Endothelial cell of umbilical vein (primary cell): ENCODE results near the gene PAOX. TPM values are rescaled to one million over a fixed set of nuclear protein-coding genes. Genes with fewer than 3 reads are reported as not detected.

Experiments
- BruUV-seq: library from RNA; stranded (reverse); fragments of 400-500 nt; replicated peaks from 2 replicates; lab custom pipeline; 2021; lab: Mats Ljungman, UMichigan
- CTCF ChIA-PET: fragments of 300-600, 350-600 bp; sonication (Branson Sonifier 250); formaldehyde crosslinking; loops from one replicate; lab custom pipeline; 2021; ENCODE audit warnings: antibody characterized with exemption, inconsistent platforms; lab: Charles Lee
- POLR2A ChIA-PET: fragments of 300-600, 350-600 bp; sonication (Branson Sonifier 250); formaldehyde crosslinking; loops from one replicate; lab custom pipeline; 2021; ENCODE audit warnings: antibody characterized with exemption, inconsistent platforms; lab: Charles Lee
- DNase-seq: peaks from one replicate; pipeline ENCODE4 v3.0.0-alpha.2; 2011; ENCODE audit warnings: low read depth, low spot score
- FAIRE-seq: peaks from 2 replicates; lab custom pipeline; 2011; peaks lifted over from hg19 to GRCh38; lab: Jason Lieb, UNC
- H2AFZ ChIP-seq: 2 replicates; pipeline ENCODE4 v1.6.0; 2012; ENCODE audit warnings: low read depth, low read length, control low read depth, inconsistent platforms
- H3K27ac ChIP-seq: 2 replicates; pipeline ENCODE4 v1.5.1; 2011; ENCODE audit warnings: low read depth, mild to moderate bottlenecking, control low read depth, low read length, moderate library complexity; ENCODE audit not compliant: insufficient read depth
- H3K27me3 ChIP-seq, 2 experiments: 2 replicates each; pipeline versions ENCODE4 v1.6.0 to v1.6.1; 2011; ENCODE audit warnings: low read length in 2 of 2, mixed read lengths in 1 of 2; ENCODE audit not compliant: control insufficient read depth in 2 of 2, insufficient read depth in 2 of 2
- H3K36me3 ChIP-seq, 2 experiments: 2 replicates in 1 of 2; 3 replicates in 1 of 2; pipeline ENCODE4 v1.5.1; 2011; ENCODE audit warnings: low read length in 2 of 2, mild to moderate bottlenecking in 1 of 2, moderate library complexity in 1 of 2; ENCODE audit not compliant: control insufficient read depth in 2 of 2, insufficient read depth in 2 of 2; ENCODE audit errors: extremely low read depth in 1 of 2
- H3K4me1 ChIP-seq: 3 replicates; pipeline ENCODE4 v1.5.1; 2011; ENCODE audit warnings: mild to moderate bottlenecking, low read length; ENCODE audit not compliant: control insufficient read depth, insufficient read depth; ENCODE audit errors: extremely low read depth
- H3K4me2 ChIP-seq: 2 replicates; pipeline ENCODE4 v1.6.1; 2011; ENCODE audit warnings: low read length, control low read depth, mixed read lengths; ENCODE audit not compliant: insufficient read depth
- H3K4me3 ChIP-seq, 3 experiments: fragments of 200-600 bp in 1 of 3; sonication (generic), shearing (Covaris generic) in 1 of 3; replicated peaks in 1 of 3; 2 replicates each; pipeline ENCODE4 v1.5.1; 2011 to 2016; ENCODE audit warnings: control low read depth in 3 of 3, low read length in 3 of 3, mild to moderate bottlenecking in 2 of 3, inconsistent platforms in 1 of 3, low read depth in 1 of 3, moderate library complexity in 1 of 3; ENCODE audit not compliant: insufficient read depth in 1 of 3
- H3K79me2 ChIP-seq: 2 replicates; pipeline ENCODE4 v1.6.0; 2012; ENCODE audit warnings: low read length, inconsistent platforms; ENCODE audit not compliant: control insufficient read depth, insufficient read depth
- H3K9ac ChIP-seq: replicated peaks from 2 replicates; pipeline ENCODE3; 2011; ENCODE audit warnings: low read length, control low read depth; ENCODE audit not compliant: insufficient read depth; ENCODE audit errors: extremely low read depth
- H3K9me1 ChIP-seq: replicated peaks from 3 replicates; pipeline ENCODE4 v1.6.0; 2011; ENCODE audit warnings: mild to moderate bottlenecking, low read length; ENCODE audit not compliant: control insufficient read depth, insufficient read depth; ENCODE audit errors: extremely low read depth
- H3K9me3 ChIP-seq: replicated peaks from 2 replicates; pipeline ENCODE4 v1.5.1; 2012; ENCODE audit warnings: low read length, inconsistent platforms; ENCODE audit not compliant: control insufficient read depth, insufficient read depth
- H4K20me1 ChIP-seq: replicated peaks from 2 replicates; pipeline ENCODE3; 2011; ENCODE audit warnings: mild to moderate bottlenecking, low read length; ENCODE audit not compliant: control insufficient read depth, insufficient read depth; ENCODE audit errors: extremely low read depth
- CTCF ChIP-seq, 2 donors: IDR thresholded peaks; 1 replicate in 1 of 2; 2 replicates in 1 of 2; pipeline ENCODE4 v1.5.1; 2011; ENCODE audit warnings: low read length in 2 of 2, mild to moderate bottlenecking in 2 of 2, moderate library complexity in 2 of 2, control low read depth in 1 of 2, inconsistent platforms in 1 of 2, low read depth in 1 of 2; ENCODE audit not compliant: insufficient read depth in 1 of 2; ENCODE audit errors: extremely low read depth in 1 of 2
- EZH2 ChIP-seq: IDR thresholded peaks from 2 replicates; pipeline ENCODE4 v1.6.1; 2012; ENCODE audit warnings: borderline replicate concordance, low read depth, mild to moderate bottlenecking, moderate library complexity, low read length, inconsistent platforms; ENCODE audit not compliant: severe bottlenecking
- FOS ChIP-seq: IDR thresholded peaks from 2 replicates; pipeline ENCODE4 v1.6.1; 2011; ENCODE audit warnings: mild to moderate bottlenecking, low read length, moderate library complexity, borderline replicate concordance; ENCODE audit not compliant: insufficient read depth
- GATA2 ChIP-seq: IDR thresholded peaks from 2 replicates; pipeline ENCODE4 v1.7.0; 2011; ENCODE audit warnings: low read depth, mild to moderate bottlenecking, moderate library complexity, mixed read lengths, low read length; ENCODE audit not compliant: insufficient read length, insufficient read depth
- JUN ChIP-seq: IDR thresholded peaks from 2 replicates; pipeline ENCODE4 v1.6.1; 2011; ENCODE audit warnings: borderline replicate concordance, low read depth; ENCODE audit not compliant: insufficient read length, insufficient read depth
- MYC ChIP-seq: IDR thresholded peaks from one replicate; pipeline ENCODE4 v1.6.1; 2011; ENCODE audit warnings: mild to moderate bottlenecking, low read depth, low read length
- POLR2A ChIP-seq: IDR thresholded peaks from 2 replicates; pipeline ENCODE4 v1.6.1; 2012; ENCODE audit warnings: low read depth, mild to moderate bottlenecking, control low read depth, low read length
- POLR2AphosphoS5 ChIP-seq: IDR thresholded peaks from 2 replicates; pipeline ENCODE4 v1.6.1; 2012; ENCODE audit warnings: low read depth, mild to moderate bottlenecking, control low read depth, low read length, moderate library complexity; ENCODE audit not compliant: insufficient read depth
- dilution Hi-C: fragments of 300-500 bp; cut with MboI; formaldehyde crosslinking; loops from one replicate; pipeline ENCODE4 v1.15.0; 2019; ENCODE audit warnings: low sequenced_read_pairs; ENCODE audit not compliant: extremely low pct_ligation_motif_present
- intact Hi-C: fragments of 100-400 bp; cut with micrococcal nuclease; formaldehyde crosslinking; loops from one replicate; pipeline ENCODE4 v1.10.0; 2022
- polyA plus RNA-seq, 4 experiments: library from polyadenylated mRNA; depleted of rRNA in 3 of 4; stranded (reverse) in 3 of 4; unstranded in 1 of 4; fragments of >200 nt; gene quantifications; 2 replicates each; pipeline versions ENCODE4 v1.2.1 to v1.2.3, GENCODE V29; 2011 to 2012; ENCODE audit warnings: missing spikeins in 1 of 4
- total RNA-seq: library from RNA; stranded (reverse); gene quantifications from 2 replicates; pipeline ENCODE4 v1.2.3, GENCODE V29; 2021
- TF ChIP-seq, protein P1 (sequence below): IDR thresholded peaks from 2 replicates; pipeline ENCODE4 v1.6.1; 2011; ENCODE audit not compliant: insufficient read depth, insufficient read length

PAOX gene
- total and polyA plus RNA-seq, 2 donors (not counting 3 experiments of a cell fraction or from before 2014, with no cell fraction given): 2.6 to 3.8 TPM

DNA sequence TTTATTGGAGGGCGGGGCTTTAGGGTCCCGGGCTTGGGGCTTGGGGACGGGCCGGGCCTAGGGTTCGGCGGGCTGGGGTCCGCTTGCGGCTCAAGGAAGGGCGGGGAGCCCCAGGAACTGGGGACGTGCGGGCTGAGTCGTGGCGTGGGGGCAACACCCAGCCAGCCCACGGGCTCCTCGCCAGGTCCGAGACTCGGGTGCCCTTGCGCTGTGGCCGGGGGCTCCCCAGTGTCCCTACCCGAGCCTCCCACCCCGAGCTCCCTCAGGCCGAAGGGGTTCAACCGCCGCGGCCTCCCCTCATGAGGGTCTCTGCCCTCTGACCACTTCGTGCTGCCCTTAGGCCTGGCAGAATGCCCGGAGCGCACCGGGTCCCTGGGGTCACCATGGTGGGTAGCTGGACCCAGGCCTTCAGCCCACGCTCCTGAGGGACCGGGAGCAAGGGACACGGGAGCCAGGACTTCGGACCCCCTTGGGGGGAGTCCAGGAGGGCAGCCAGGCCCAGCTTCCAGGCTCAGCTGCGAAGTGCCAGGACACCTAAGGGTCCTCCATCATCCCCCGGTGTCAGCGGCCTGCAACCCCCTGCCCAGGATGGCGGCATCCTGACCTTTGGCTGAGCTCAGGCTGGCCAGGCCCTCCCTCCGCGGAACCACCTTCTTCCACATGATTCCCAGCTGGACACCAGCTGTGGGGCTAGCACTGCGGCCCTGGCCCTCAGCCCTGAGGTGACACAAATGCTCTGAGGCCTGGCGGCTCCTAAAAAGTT is 20.7 kb upstream of the PAOX start:
- TF ChIP-seq, protein P1, sequence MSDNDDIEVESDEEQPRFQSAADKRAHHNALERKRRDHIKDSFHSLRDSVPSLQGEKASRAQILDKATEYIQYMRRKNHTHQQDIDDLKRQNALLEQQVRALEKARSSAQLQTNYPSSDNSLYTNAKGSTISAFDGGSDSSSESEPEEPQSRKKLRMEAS: no peak
- TF ChIP-seq EZH2 (no peak), GATA2 (no peak), POLR2AphosphoS5 (no peak), CTCF (IDR thresholded peaks at IDR 0.05; ENCODE audit: extremely low read depth in 1 of 2, insufficient read depth in 1 of 2, low read depth in 1 of 2, low read length in 2 of 2) (no peak), JUN (no peak), POLR2A (no peak), MYC (no peak), FOS (no peak)
- Histone ChIP-seq H3K36me3 (peaks cover 0 to 4% of the 10 kb centered on the region in 2 experiments), H3K4me3 (no peak overlapping the region), H3K79me2 (no peaks in the 10 kb centered on the region), H3K27me3 (no peaks in the 10 kb centered on the region), H3K27ac (no peak overlapping the region), H3K9ac (no peak overlapping the region), H3K9me1 (no peaks in the 10 kb centered on the region), H3K9me3 (no peaks in the 10 kb centered on the region), H4K20me1 (no peaks in the 10 kb centered on the region), H3K4me2 (no peak overlapping the region), H3K4me1 (peaks cover 3% of the 10 kb centered on the region), H2AFZ (no peak overlapping the region)
- dilution Hi-C loops: no loop called here
- intact Hi-C loops: no loop called here
- DNase-seq (no peak), FAIRE-seq (no peak)
- BruUV-seq: no TSS peak
- ChIA-PET CTCF (interaction anchor here (1.0 to 1.2 kb wide), 3 partner anchors 15 to 29 kb away, joined by 3 to 8 read pairs (median 3); no protein-coding TSS in a partner anchor), POLR2A (interaction anchor here (1.0 kb wide), 1 partner anchor 15 kb away, joined by 4 read pairs; the partner anchor contains the start of gene ECHS1)
